Smooth muscle cell (in vitro differentiated cells): Measurements from ENCODE around the gene PHC3. TPM values are rescaled to one million over a fixed set of nuclear protein-coding genes. Genes with fewer than 3 reads are reported as not detected.
"Not testable (repeated sequence)": the region's sequence is repeated elsewhere in the genome, so short reads cannot be mapped to it uniquely, and the experiment has no call there.

Source experiments
- DNase-seq: peaks from one replicate; lab custom pipeline; 2025; ENCODE audit not compliant: unreplicated experiment; lab: John Stamatoyannopoulos, UW
- H2AFZ ChIP-seq: fragments of 200-600 bp; sonication (generic); 2 replicates; pipeline ENCODE4 v1.6.0; 2016; ENCODE audit warnings: antibody characterized with exemption, low read depth, mild to moderate bottlenecking
- H3F3A ChIP-seq: fragments of 200-600 bp; sonication (generic); 2 replicates; pipeline ENCODE4 v1.6.0; 2017; ENCODE audit warnings: antibody characterized with exemption, low read depth
- H3K27ac ChIP-seq: fragments of 200-600 bp; sonication (generic); 2 replicates; pipeline ENCODE4 v1.5.1; 2016; ENCODE audit warnings: low read depth, mild to moderate bottlenecking
- H3K27me3 ChIP-seq: fragments of 200-600 bp; sonication (generic); 2 replicates; pipeline ENCODE4 v1.6.1; 2016; ENCODE audit warnings: low read depth, mild to moderate bottlenecking
- H3K36me3 ChIP-seq: fragments of 200-600 bp; sonication (generic); 2 replicates; pipeline ENCODE4 v1.5.1; 2016; ENCODE audit warnings: low read depth
- H3K4me1 ChIP-seq: fragments of 200-600 bp; sonication (generic); 2 replicates; pipeline ENCODE4 v1.5.1; 2016; ENCODE audit warnings: low read depth
- H3K4me2 ChIP-seq: fragments of 200-600 bp; sonication (generic); 2 replicates; pipeline ENCODE4 v1.6.0; 2016; ENCODE audit warnings: mild to moderate bottlenecking
- H3K4me3 ChIP-seq: fragments of 200-600 bp; sonication (generic); 2 replicates; pipeline ENCODE4 v1.5.1; 2016; ENCODE audit warnings: mild to moderate bottlenecking
- H3K79me2 ChIP-seq: fragments of 200-600 bp; sonication (generic); 2 replicates; pipeline ENCODE4 v1.6.0; 2016; ENCODE audit warnings: low read depth, mild to moderate bottlenecking
- H3K9ac ChIP-seq: fragments of 200-600 bp; sonication (generic); 2 replicates; pipeline ENCODE4 v1.6.0; 2016; ENCODE audit warnings: low read depth
- H3K9me3 ChIP-seq: fragments of 200-600 bp; sonication (generic); replicated peaks from 2 replicates; pipeline ENCODE4 v1.5.1; 2016; ENCODE audit warnings: low read depth
- H4K20me1 ChIP-seq: fragments of 200-600 bp; sonication (generic); 2 replicates; pipeline ENCODE4 v1.6.0; 2016; ENCODE audit warnings: low read depth
- CTCF ChIP-seq: fragments of 200-600 bp; sonication (generic); IDR thresholded peaks from 2 replicates; pipeline ENCODE4 v1.5.1; 2017; ENCODE audit warnings: borderline replicate concordance, mild to moderate bottlenecking, antibody characterized with exemption; ENCODE audit not compliant: insufficient read depth, poor library complexity, severe bottlenecking
- WGBS: methylation state at CpG from one replicate; pipeline ENCODE4 v1.1.7; 2016; ENCODE audit warnings: low lambda C conversion rate; 5-methylcytosine and 5-hydroxymethylcytosine counted together
- polyA plus RNA-seq: library from polyadenylated mRNA; unstranded; fragments of >200 nt; fragmentation: Nextera tagmentation; extraction: Ambion mirVana; gene quantifications from 2 replicates; pipeline ENCODE4 v1.2.1, GENCODE V29; 2016
- total RNA-seq: library from RNA; depleted of rRNA; stranded (reverse); fragments of >200 nt; gene quantifications from 2 replicates; pipeline ENCODE4 v1.2.3, GENCODE V29; 2014

Gene PHC3
- total and polyA plus RNA-seq, 2 experiments from 2014 or later = 28.8 to 33.1 TPM

- Histone ChIP-seq H3K9ac (no peak overlapping the region), H2AFZ (no peak overlapping the region), H3K4me3 (no peak overlapping the region), H3K4me1 (no peaks in the 10 kb centered on the region), H3K27ac (no peak overlapping the region), H3K79me2 (peaks cover 15% of the 10 kb centered on the region), H3K27me3 (no peaks in the 10 kb centered on the region), H3K36me3 (peaks cover 8% of the 10 kb centered on the region), H3F3A (no peaks in the 10 kb centered on the region), H3K4me2 (no peak overlapping the region), H4K20me1 (peaks cover 24% of the 10 kb centered on the region), H3K9me3 (no peaks in the 10 kb centered on the region)
- TF ChIP-seq CTCF = no peak
- WGBS = 86% methylated on average over 4 of the region's 4 CpGs
- no peak for DNase-seq
Measured at GRCh38 chr3:170128259-170128976, 53.1 kb downstream of the PHC3 start.

GRCh38 chr3:170117134-170117533 lies 64.4 kb downstream of the PHC3 start:
- Histone ChIP-seq H3K27me3 (no peaks in the 10 kb centered on the region), H2AFZ (no peak overlapping the region), H3F3A (no peaks in the 10 kb centered on the region), H3K4me3 (no peak overlapping the region), H3K9me3 (no peaks in the 10 kb centered on the region), H3K27ac (no peak overlapping the region), H4K20me1 (peaks cover 7% of the 10 kb centered on the region), H3K36me3 (peaks cover 35% of the 10 kb centered on the region), H3K9ac (no peak overlapping the region), H3K4me2 (no peak overlapping the region), H3K4me1 (no peaks in the 10 kb centered on the region), H3K79me2 (no peaks in the 10 kb centered on the region)
- TF ChIP-seq CTCF = no peak
- DNase-seq = no peak

GRCh38 chr3:170114165-170114564 lies 67.4 kb downstream of the PHC3 start:
- not testable (repeated sequence) for H4K20me1 ChIP-seq, DNase-seq, H3F3A ChIP-seq, H3K27ac ChIP-seq, H3K4me3 ChIP-seq, H2AFZ ChIP-seq, H3K27me3 ChIP-seq, H3K4me1 ChIP-seq, H3K9me3 ChIP-seq, H3K9ac ChIP-seq, H3K79me2 ChIP-seq, H3K4me2 ChIP-seq
- peaks cover 29% of the 10 kb centered on the region for H3K36me3 ChIP-seq
- 95% methylated on average over 8 of the region's 8 CpGs for WGBS

- H2AFZ ChIP-seq = no peak overlapping the region
- no peaks in the 10 kb centered on the region for H3K9me3 ChIP-seq
- H3K9ac ChIP-seq = no peak overlapping the region
- H3K4me1 ChIP-seq = no peaks in the 10 kb centered on the region
- no peaks in the 10 kb centered on the region for H3K79me2 ChIP-seq
- no peak for TF ChIP-seq CTCF
- H3F3A ChIP-seq = no peaks in the 10 kb centered on the region
- no peaks in the 10 kb centered on the region for H3K27me3 ChIP-seq
- H3K4me3 ChIP-seq = no peak overlapping the region
- 97% methylated on average over 9 of the region's 9 CpGs for WGBS
- no peak overlapping the region for H3K4me2 ChIP-seq
- peaks cover 22% of the 10 kb centered on the region for H4K20me1 ChIP-seq
- DNase-seq = no peak
- H3K36me3 ChIP-seq = peaks cover 24% of the 10 kb centered on the region
- H3K27ac ChIP-seq = no peak overlapping the region
Measured at GRCh38 chr3:170111147-170111771, 70.3 kb downstream of the PHC3 start.
